PC-3 (cell line): ENCODE results near the gene HCN3. TPM values are rescaled to one million over a fixed set of nuclear protein-coding genes. Genes with fewer than 3 reads are reported as not detected.

Experiments used
- ATAC-seq: fragments of 200-7000 bp; cut with Tn5 transposase; 2 replicates; pipeline ENCODE4 v1.9.1; 2020; ENCODE audit warnings: mild to moderate bottlenecking, moderate library complexity
- BruUV-seq: library from RNA; stranded (reverse); fragments of 400-500 nt; replicated peaks from 2 replicates; lab custom pipeline; 2021; lab: Mats Ljungman, UMichigan
- CTCF ChIA-PET: fragments of 300-600 bp; sonication (Branson Sonifier 250); formaldehyde crosslinking; loops from one replicate; lab custom pipeline; 2022; ENCODE audit warnings: antibody characterized with exemption; lab: Charles Lee
- POLR2A ChIA-PET: fragments of 300-600 bp; sonication (Branson Sonifier 250); formaldehyde crosslinking; loops from one replicate; lab custom pipeline; 2022; ENCODE audit warnings: antibody characterized with exemption; ENCODE audit not compliant: unreplicated experiment; lab: Charles Lee
- DNase-seq: peaks from one replicate; pipeline ENCODE4 v3.0.0-alpha.2; 2015
- H2AFZ ChIP-seq: fragments of 300-600 bp; sonication (generic); 2 replicates; pipeline ENCODE4 v1.6.0; 2016; ENCODE audit warnings: antibody characterized with exemption, low read length
- H3F3A ChIP-seq: fragments of 300-600 bp; sonication (generic); one replicate; pipeline ENCODE4 v1.6.0; 2017; ENCODE audit warnings: antibody characterized with exemption, low read length, control low read depth, mild to moderate bottlenecking; ENCODE audit not compliant: unreplicated experiment
- H3K27ac ChIP-seq: fragments of 300-600 bp; sonication (generic); 2 replicates; pipeline ENCODE4 v1.5.1; 2016; ENCODE audit warnings: mild to moderate bottlenecking, low read length
- H3K27me3 ChIP-seq: fragments of 300-600 bp; sonication (generic); 2 replicates; pipeline ENCODE4 v1.6.1; 2016; ENCODE audit warnings: low read length, mixed read lengths
- H3K36me3 ChIP-seq: fragments of 300-600 bp; sonication (generic); 2 replicates; pipeline ENCODE4 v1.6.1; 2016; ENCODE audit warnings: low read depth, mixed run types, low read length, mixed read lengths
- H3K4me1 ChIP-seq: fragments of 300-600 bp; sonication (generic); 2 replicates; pipeline ENCODE4 v1.5.1; 2016; ENCODE audit warnings: low read length; ENCODE audit not compliant: insufficient read depth
- H3K4me2 ChIP-seq: fragments of 300-600 bp; sonication (generic); 2 replicates; pipeline ENCODE4 v1.6.0; 2016; ENCODE audit warnings: low read length
- H3K4me3 ChIP-seq: fragments of 300-600 bp; sonication (generic); 2 replicates; pipeline ENCODE4 v1.5.1; 2016; ENCODE audit warnings: mild to moderate bottlenecking, low read length, mixed read lengths
- H3K79me2 ChIP-seq: fragments of 300-600 bp; sonication (generic); 2 replicates; pipeline ENCODE4 v1.6.1; 2017; ENCODE audit warnings: low read length, mixed read lengths
- H3K9ac ChIP-seq: fragments of 300-600 bp; sonication (generic); 2 replicates; pipeline ENCODE4 v1.6.0; 2016; ENCODE audit warnings: mild to moderate bottlenecking, low read length
- H3K9me2 ChIP-seq: fragments of 300-600 bp; sonication (generic); replicated peaks from 2 replicates; pipeline ENCODE4 v1.6.1; 2016; ENCODE audit warnings: mixed run types, low read length, mixed read lengths
- H3K9me3 ChIP-seq: fragments of 300-600 bp; sonication (generic); 2 replicates; pipeline ENCODE4 v1.6.1; 2016; ENCODE audit warnings: low read length, mixed read lengths
- H4K20me1 ChIP-seq: fragments of 300-600 bp; sonication (generic); 2 replicates; pipeline ENCODE4 v1.6.1; 2016; ENCODE audit warnings: low read length, mixed read lengths
- CTCF ChIP-seq: fragments of 300-600 bp; sonication (generic); conservative IDR thresholded peaks from 2 replicates; pipeline ENCODE4 v1.5.1; 2017; ENCODE audit warnings: antibody characterized with exemption, low read depth, mild to moderate bottlenecking, low read length
- EZH2 ChIP-seq: fragments of 300-600 bp; sonication (generic); IDR thresholded peaks from one replicate; pipeline ENCODE4 v1.6.1; 2017; ENCODE audit warnings: antibody characterized with exemption, mild to moderate bottlenecking, low read length; ENCODE audit not compliant: unreplicated experiment
- EZH2phosphoT487 ChIP-seq: fragments of 300-600 bp; sonication (generic); IDR thresholded peaks from 2 replicates; pipeline ENCODE4 v1.6.1; 2018; ENCODE audit warnings: mild to moderate bottlenecking, antibody characterized with exemption, low read length, borderline replicate concordance
- intact Hi-C: fragments of 100-400 bp; cut with micrococcal nuclease; formaldehyde crosslinking; loops from 2 replicates; pipeline ENCODE4 v1.9.0; 2023
- total RNA-seq: library from RNA; depleted of rRNA; stranded (reverse); fragments of >200 nt; gene quantifications from 2 replicates; pipeline ENCODE4 v1.2.3, GENCODE V29; 2014

The HCN3 gene
- total RNA-seq, 1 experiment from 2014 or later, result 1.9 TPM

- H3K36me3 ChIP-seq, result no peaks in the 10 kb centered on the region
- H3K9me2 ChIP-seq, result no peaks in the 10 kb centered on the region
- no peaks in the 10 kb centered on the region for H3K27me3 ChIP-seq
- no peaks in the 10 kb centered on the region for H4K20me1 ChIP-seq
- no peaks in the 10 kb centered on the region for H3K79me2 ChIP-seq
- no peaks in the 10 kb centered on the region for H3K9me3 ChIP-seq
- no peak overlapping the region for H3K9ac ChIP-seq
- H3K4me1 ChIP-seq, result no peaks in the 10 kb centered on the region
- no peaks in the 10 kb centered on the region for H3F3A ChIP-seq
- H3K27ac ChIP-seq, result no peak overlapping the region
- intact Hi-C loops, result no loop called here
- ChIA-PET POLR2A (no interaction called here), CTCF (no interaction called here)
- BruUV-seq, result no TSS peak
- H2AFZ ChIP-seq, result no peak overlapping the region
- TF ChIP-seq EZH2 (no peak), EZH2phosphoT487 (no peak), CTCF (no peak)
- no peak overlapping the region for H3K4me3 ChIP-seq
- no peak for DNase-seq
- H3K4me2 ChIP-seq, result no peak overlapping the region
- ATAC-seq, result no peak
Observed at GRCh38 chr1:155294520-155295182, 17.4 kb downstream of the HCN3 start.

DNA sequence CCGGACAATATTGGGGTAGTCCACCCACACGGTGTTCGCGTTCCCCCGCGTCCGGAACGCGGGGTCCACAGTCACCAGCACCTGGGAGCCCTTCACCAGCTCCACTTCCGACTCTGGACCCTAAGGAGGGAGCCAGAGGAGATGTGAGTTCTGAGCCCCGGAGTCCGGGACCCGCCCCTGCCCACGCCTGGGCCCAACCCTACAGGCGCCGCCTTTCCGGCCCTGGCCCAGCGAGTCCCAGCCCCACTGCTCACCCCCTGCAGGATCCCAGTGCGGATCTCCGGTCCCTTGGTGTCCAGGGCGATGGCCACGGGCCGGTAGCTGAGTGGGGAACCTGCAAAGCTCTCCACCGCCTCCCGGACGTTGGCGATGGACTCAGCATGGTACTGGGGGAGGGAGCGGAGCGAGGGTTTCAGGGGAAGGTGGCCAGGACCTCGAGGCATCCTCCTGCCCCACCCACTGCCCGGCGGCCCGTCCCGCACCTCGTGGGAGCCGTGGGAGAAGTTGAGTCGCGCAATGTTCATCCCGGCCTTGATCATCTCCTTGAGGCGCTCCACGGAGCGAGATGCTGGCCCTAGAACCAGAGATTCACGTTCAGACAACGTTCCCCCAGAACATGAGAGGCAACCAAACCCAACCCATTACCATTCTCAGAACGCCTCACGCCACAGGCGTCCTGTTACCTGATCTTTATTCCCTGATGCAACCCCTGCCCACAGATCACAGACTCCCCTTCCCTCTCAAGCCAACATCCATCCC lies 18.1 kb downstream of the HCN3 start:
- Histone ChIP-seq H3K9me2 (no peaks in the 10 kb centered on the region), H3K36me3 (no peaks in the 10 kb centered on the region), H3K27ac (no peak overlapping the region), H4K20me1 (no peaks in the 10 kb centered on the region), H3K4me3 (no peak overlapping the region), H3F3A (no peaks in the 10 kb centered on the region), H3K4me1 (no peaks in the 10 kb centered on the region), H3K79me2 (no peaks in the 10 kb centered on the region), H3K9ac (no peak overlapping the region), H3K4me2 (no peak overlapping the region), H3K27me3 (no peaks in the 10 kb centered on the region), H2AFZ (no peak overlapping the region), H3K9me3 (no peaks in the 10 kb centered on the region)
- no peak for TF ChIP-seq EZH2
- TF ChIP-seq EZH2phosphoT487, result no peak
- TF ChIP-seq CTCF, result no peak
- intact Hi-C loops, result no loop called here
- DNase-seq, result no peak
- ChIA-PET POLR2A (no interaction called here), CTCF (no interaction called here)
- ATAC-seq, result no peak
- BruUV-seq, result no TSS peak

GRCh38 chr1:155295942-155296267 lies 18.6 kb downstream of the HCN3 start:
- no peak overlapping the region for H3K9ac ChIP-seq
- no peak overlapping the region for H3K4me2 ChIP-seq
- H3F3A ChIP-seq, result no peaks in the 10 kb centered on the region
- DNase-seq (no peak), ATAC-seq (no peak)
- no peak overlapping the region for H2AFZ ChIP-seq
- no peaks in the 10 kb centered on the region for H3K27me3 ChIP-seq
- CTCF ChIA-PET, result no interaction called here
- H3K4me1 ChIP-seq, result no peaks in the 10 kb centered on the region
- POLR2A ChIA-PET, result no interaction called here
- H3K9me2 ChIP-seq, result no peaks in the 10 kb centered on the region
- H3K27ac ChIP-seq, result no peak overlapping the region
- H3K4me3 ChIP-seq, result no peak overlapping the region
- no peaks in the 10 kb centered on the region for H3K79me2 ChIP-seq
- BruUV-seq, result no TSS peak
- TF ChIP-seq EZH2phosphoT487, result no peak
- no peak for TF ChIP-seq CTCF
- TF ChIP-seq EZH2, result no peak
- no peaks in the 10 kb centered on the region for H4K20me1 ChIP-seq
- intact Hi-C loops, result no loop called here
- H3K9me3 ChIP-seq, result no peaks in the 10 kb centered on the region
- H3K36me3 ChIP-seq, result no peaks in the 10 kb centered on the region
